Panc1 (cell line): Measurements from ENCODE around the gene DPYD.

ENCODE experiments used
- CTCF ChIP-seq: fragments of 450-650 bp; IDR thresholded peaks from 2 replicates; pipeline ENCODE4 v1.5.1; 2017; ENCODE audit warnings: mild to moderate bottlenecking
- REST ChIP-seq, 2 experiments: IDR thresholded peaks; 2 replicates each; pipeline ENCODE4 v1.6.1; 2011 to 2012; ENCODE audit warnings: low read depth in 2 of 2, control low read depth in 1 of 2, low read length in 1 of 2, mild to moderate bottlenecking in 1 of 2, moderate library complexity in 1 of 2; ENCODE audit not compliant: insufficient read depth in 1 of 2
- SIN3A ChIP-seq: IDR thresholded peaks from 2 replicates; pipeline ENCODE4 v1.6.1; 2012; ENCODE audit warnings: low read depth, mild to moderate bottlenecking, low read length, moderate library complexity, borderline replicate concordance; ENCODE audit not compliant: insufficient read depth

GRCh38 chr1:97593192-97593591 lies 327.6 kb downstream of the DPYD start:
- TF ChIP-seq CTCF (no peak), REST (IDR thresholded peaks at IDR 0.05; ENCODE audit: insufficient read depth in 1 of 2, low read depth in 2 of 2, low read length in 1 of 2) (no peak), SIN3A (no peak)
